Vagina (tissue), 2 donors: Measurements from ENCODE around the gene KIF2A. TPM values are rescaled to one million over a fixed set of nuclear protein-coding genes. Genes with fewer than 3 reads are reported as not detected.

ENCODE experiments used
- DNase-seq, 2 donors: peaks; one replicate each; pipeline ENCODE4 v3.0.0-alpha.2; 2017; ENCODE audit errors: extremely low spot score in 2 of 2
- H3K27ac ChIP-seq: fragments of 200-600 bp; sonication (generic); one replicate; pipeline ENCODE4 v1.5.1; 2019
- H3K27me3 ChIP-seq: fragments of 200-600 bp; sonication (generic); one replicate; pipeline ENCODE4 v1.5.1; 2019
- H3K36me3 ChIP-seq, 2 donors: fragments of 200-600 bp; sonication (generic); one replicate each; pipeline ENCODE4 v1.5.1; 2017 to 2019
- H3K4me1 ChIP-seq: fragments of 200-600 bp; sonication (generic); one replicate; pipeline ENCODE4 v1.5.1; 2019
- H3K4me3 ChIP-seq, 2 donors: fragments of 200-600 bp; sonication (generic); 1 replicate in 1 of 2; 2 replicates in 1 of 2; pipeline ENCODE4 v1.5.1; 2016 to 2019
- H3K9me3 ChIP-seq: fragments of 200-600 bp; sonication (generic); one replicate; pipeline ENCODE4 v1.5.1; 2019
- POLR2A ChIP-seq, 2 donors: fragments of 450-650 bp; IDR thresholded peaks; one replicate each; pipeline ENCODE4 v1.6.1; 2017; ENCODE audit warnings: antibody characterized with exemption in 2 of 2, mild to moderate bottlenecking in 2 of 2, moderate library complexity in 2 of 2
- POLR2AphosphoS5 ChIP-seq, 2 donors: sonication (generic); formaldehyde crosslinking; IDR thresholded peaks; one replicate each; pipeline ENCODE4 v1.9.0; 2017; ENCODE audit warnings: antibody characterized with exemption in 2 of 2, mild to moderate bottlenecking in 2 of 2, low read depth in 1 of 2; ENCODE audit not compliant: insufficient read depth in 1 of 2
- intact Hi-C: fragments of 100-400 bp; cut with DNase I; formaldehyde crosslinking; loops from one replicate; pipeline ENCODE4 v1.15.1; 2023
- total RNA-seq: library from RNA; depleted of rRNA; stranded (reverse); fragments of >200 nt; gene quantifications from one replicate; pipeline ENCODE4 v1.2.3, GENCODE V29; 2016
- TF ChIP-seq, protein P1 (sequence below), 3 experiments: fragments of 450-650 bp in 2 of 3; fragments of 200-600 bp in 1 of 3; sonication (generic) in 1 of 3; IDR thresholded peaks; one replicate each; pipeline ENCODE4 v1.5.1; 2017 to 2019; ENCODE audit warnings: antibody characterized with exemption in 3 of 3, mild to moderate bottlenecking in 2 of 3, moderate library complexity in 2 of 3

The KIF2A gene
- total RNA-seq, 1 donor from 2014 or later, result 30.2 TPM

- no peak overlapping the region for H3K27ac ChIP-seq
- no peaks in the 10 kb centered on the region for H3K4me1 ChIP-seq
- TF ChIP-seq POLR2A (IDR thresholded peaks at IDR 0.05), result no peak
- TF ChIP-seq POLR2AphosphoS5 (IDR thresholded peaks at IDR 0.05; ENCODE audit: insufficient read depth in 1 of 2, low read depth in 1 of 2), result no peak
- TF ChIP-seq, protein P1, sequence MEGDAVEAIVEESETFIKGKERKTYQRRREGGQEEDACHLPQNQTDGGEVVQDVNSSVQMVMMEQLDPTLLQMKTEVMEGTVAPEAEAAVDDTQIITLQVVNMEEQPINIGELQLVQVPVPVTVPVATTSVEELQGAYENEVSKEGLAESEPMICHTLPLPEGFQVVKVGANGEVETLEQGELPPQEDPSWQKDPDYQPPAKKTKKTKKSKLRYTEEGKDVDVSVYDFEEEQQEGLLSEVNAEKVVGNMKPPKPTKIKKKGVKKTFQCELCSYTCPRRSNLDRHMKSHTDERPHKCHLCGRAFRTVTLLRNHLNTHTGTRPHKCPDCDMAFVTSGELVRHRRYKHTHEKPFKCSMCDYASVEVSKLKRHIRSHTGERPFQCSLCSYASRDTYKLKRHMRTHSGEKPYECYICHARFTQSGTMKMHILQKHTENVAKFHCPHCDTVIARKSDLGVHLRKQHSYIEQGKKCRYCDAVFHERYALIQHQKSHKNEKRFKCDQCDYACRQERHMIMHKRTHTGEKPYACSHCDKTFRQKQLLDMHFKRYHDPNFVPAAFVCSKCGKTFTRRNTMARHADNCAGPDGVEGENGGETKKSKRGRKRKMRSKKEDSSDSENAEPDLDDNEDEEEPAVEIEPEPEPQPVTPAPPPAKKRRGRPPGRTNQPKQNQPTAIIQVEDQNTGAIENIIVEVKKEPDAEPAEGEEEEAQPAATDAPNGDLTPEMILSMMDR (IDR thresholded peaks at IDR 0.05), result no peak
- DNase-seq, result no peak
- no peaks in the 10 kb centered on the region for H3K9me3 ChIP-seq
- no peaks in the 10 kb centered on the region for H3K36me3 ChIP-seq
- H3K27me3 ChIP-seq, result no peaks in the 10 kb centered on the region
- intact Hi-C loops, result no loop called here
- H3K4me3 ChIP-seq, result no peak overlapping the region
Observed at GRCh38 chr5:62263401-62263800, 42.6 kb upstream of the KIF2A start.

DNA sequence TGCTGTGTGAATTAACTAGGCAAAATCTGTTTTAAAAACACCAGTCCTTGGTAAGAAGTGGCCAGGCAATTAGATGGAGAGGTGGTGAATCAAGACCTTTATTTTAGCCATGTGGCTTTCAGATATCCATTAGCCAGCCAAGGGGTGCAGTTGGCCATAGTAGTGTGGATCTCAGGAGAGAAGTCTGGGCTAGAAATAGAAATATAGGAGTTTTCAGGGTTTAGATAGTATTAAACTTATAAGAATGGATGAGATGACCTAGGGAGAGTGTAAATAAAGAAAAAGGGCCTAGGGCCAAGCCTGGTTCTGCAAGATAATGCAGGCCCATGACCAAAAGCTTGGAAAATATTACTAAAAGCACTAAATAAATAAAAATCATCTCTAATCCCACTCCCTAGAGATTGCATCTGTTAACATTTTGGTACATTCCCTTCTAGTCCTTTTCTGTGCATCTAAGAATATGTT is 40.3 kb upstream of the KIF2A start:
- Histone ChIP-seq H3K36me3 (no peaks in the 10 kb centered on the region), H3K9me3 (no peaks in the 10 kb centered on the region), H3K4me3 (no peak overlapping the region), H3K27me3 (no peaks in the 10 kb centered on the region), H3K4me1 (no peaks in the 10 kb centered on the region), H3K27ac (no peak overlapping the region)
- TF ChIP-seq, protein P1 (IDR thresholded peaks at IDR 0.05), result no peak
- TF ChIP-seq POLR2AphosphoS5 (IDR thresholded peaks at IDR 0.05; ENCODE audit: insufficient read depth in 1 of 2, low read depth in 1 of 2) (no peak), POLR2A (IDR thresholded peaks at IDR 0.05) (no peak)
- DNase-seq, result no peak
- intact Hi-C loops, result no loop called here

- Histone ChIP-seq H3K27ac (no peak overlapping the region), H3K4me1 (no peaks in the 10 kb centered on the region), H3K27me3 (no peaks in the 10 kb centered on the region), H3K9me3 (no peaks in the 10 kb centered on the region), H3K4me3 (no peak overlapping the region), H3K36me3 (no peaks in the 10 kb centered on the region)
- no peak for DNase-seq
- intact Hi-C loops, result no loop called here
- TF ChIP-seq POLR2A (IDR thresholded peaks at IDR 0.05), result no peak
- no peak for TF ChIP-seq POLR2AphosphoS5 (IDR thresholded peaks at IDR 0.05; ENCODE audit: insufficient read depth in 1 of 2, low read depth in 1 of 2)
- TF ChIP-seq, protein P1 (IDR thresholded peaks at IDR 0.05), result no peak
Observed at GRCh38 chr5:62266573-62266972, 39.4 kb upstream of the KIF2A start.

- Histone ChIP-seq H3K4me3 (no peak overlapping the region), H3K9me3 (no peaks in the 10 kb centered on the region), H3K36me3 (no peaks in the 10 kb centered on the region), H3K27ac (no peak overlapping the region), H3K27me3 (no peaks in the 10 kb centered on the region), H3K4me1 (no peaks in the 10 kb centered on the region)
- intact Hi-C loops, result no loop called here
- TF ChIP-seq POLR2AphosphoS5 (IDR thresholded peaks at IDR 0.05; ENCODE audit: insufficient read depth in 1 of 2, low read depth in 1 of 2) (peak in 1 of 2 donors; percentile 23), POLR2A (IDR thresholded peaks at IDR 0.05) (no peak)
- DNase-seq, result no peak
Observed at GRCh38 chr5:62268234-62268633, 37.8 kb upstream of the KIF2A start.

- intact Hi-C loops, result no loop called here
- no peak overlapping the region for H3K27ac ChIP-seq
Observed at GRCh38 chr5:62268792-62269191, 37.2 kb upstream of the KIF2A start.

More at GRCh38 chr5:62268792-62269191, 37.2 kb upstream of the KIF2A start:
- no peak overlapping the region for H3K4me3 ChIP-seq
- H3K27me3 ChIP-seq, result no peaks in the 10 kb centered on the region
- no peaks in the 10 kb centered on the region for H3K36me3 ChIP-seq
- DNase-seq, result no peak
- TF ChIP-seq POLR2AphosphoS5 (IDR thresholded peaks at IDR 0.05; ENCODE audit: insufficient read depth in 1 of 2, low read depth in 1 of 2), result no peak
- TF ChIP-seq, protein P1 (IDR thresholded peaks at IDR 0.05), result no peak
- TF ChIP-seq POLR2A (IDR thresholded peaks at IDR 0.05), result no peak
- H3K4me1 ChIP-seq, result no peaks in the 10 kb centered on the region
- no peaks in the 10 kb centered on the region for H3K9me3 ChIP-seq
